GM12872 (cell line): Measurements from ENCODE around the gene SF3B1.

ENCODE experiments used
- TF ChIP-seq, protein P1 (sequence below): IDR thresholded peaks from 3 replicates; pipeline ENCODE4 v1.5.1; 2011; ENCODE audit warnings: low read depth, mild to moderate bottlenecking, low read length, moderate library complexity; ENCODE audit not compliant: insufficient read depth

Gene SF3B1

GRCh38 chr2:197383825-197384224 is 51.0 kb downstream of the SF3B1 start:
- TF ChIP-seq, protein P1, sequence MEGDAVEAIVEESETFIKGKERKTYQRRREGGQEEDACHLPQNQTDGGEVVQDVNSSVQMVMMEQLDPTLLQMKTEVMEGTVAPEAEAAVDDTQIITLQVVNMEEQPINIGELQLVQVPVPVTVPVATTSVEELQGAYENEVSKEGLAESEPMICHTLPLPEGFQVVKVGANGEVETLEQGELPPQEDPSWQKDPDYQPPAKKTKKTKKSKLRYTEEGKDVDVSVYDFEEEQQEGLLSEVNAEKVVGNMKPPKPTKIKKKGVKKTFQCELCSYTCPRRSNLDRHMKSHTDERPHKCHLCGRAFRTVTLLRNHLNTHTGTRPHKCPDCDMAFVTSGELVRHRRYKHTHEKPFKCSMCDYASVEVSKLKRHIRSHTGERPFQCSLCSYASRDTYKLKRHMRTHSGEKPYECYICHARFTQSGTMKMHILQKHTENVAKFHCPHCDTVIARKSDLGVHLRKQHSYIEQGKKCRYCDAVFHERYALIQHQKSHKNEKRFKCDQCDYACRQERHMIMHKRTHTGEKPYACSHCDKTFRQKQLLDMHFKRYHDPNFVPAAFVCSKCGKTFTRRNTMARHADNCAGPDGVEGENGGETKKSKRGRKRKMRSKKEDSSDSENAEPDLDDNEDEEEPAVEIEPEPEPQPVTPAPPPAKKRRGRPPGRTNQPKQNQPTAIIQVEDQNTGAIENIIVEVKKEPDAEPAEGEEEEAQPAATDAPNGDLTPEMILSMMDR = no peak

- TF ChIP-seq, protein P1 = no peak
Observed at GRCh38 chr2:197381641-197382040, 53.2 kb downstream of the SF3B1 start.

DNA sequence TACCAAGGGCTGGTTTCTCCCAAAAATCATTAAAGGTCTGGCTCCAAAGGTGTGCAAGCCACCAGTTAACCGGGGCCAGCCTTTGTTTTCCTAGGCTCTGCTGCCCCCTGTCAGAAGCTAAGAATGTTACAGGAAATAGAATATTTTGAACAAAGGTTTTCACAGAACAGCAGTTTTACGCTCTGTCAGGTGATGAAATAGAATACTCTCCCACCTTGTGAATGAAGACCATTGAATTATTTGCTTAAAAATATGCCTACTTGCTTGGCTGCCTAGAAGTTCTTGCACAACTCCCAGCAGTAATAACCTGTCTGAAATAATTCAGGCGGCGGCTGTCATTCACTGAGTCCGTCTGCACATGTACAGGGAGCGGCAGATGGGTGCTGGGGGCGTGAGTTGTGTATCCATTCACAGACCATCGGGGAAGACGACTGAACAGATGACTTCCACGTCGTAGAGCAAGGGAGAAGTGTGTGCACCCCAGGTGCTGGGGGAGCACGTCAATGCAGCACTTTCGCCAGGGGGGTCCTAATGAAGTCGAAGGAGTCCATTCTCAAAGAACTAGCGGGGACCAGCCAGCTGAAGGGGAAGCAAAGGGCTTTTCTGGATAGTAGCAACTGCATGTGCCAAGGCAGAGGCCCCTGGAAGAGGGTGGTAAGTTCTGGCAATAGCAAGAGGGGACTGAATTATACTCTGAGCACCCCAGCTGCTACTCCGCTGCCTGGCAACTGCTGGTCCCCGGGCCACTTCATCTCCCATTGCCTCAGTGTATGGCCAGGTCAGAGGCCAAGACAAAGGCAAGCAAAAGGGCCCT is 56.1 kb downstream of the SF3B1 start:
- TF ChIP-seq, protein P1 = peak; percentile 65

DNA sequence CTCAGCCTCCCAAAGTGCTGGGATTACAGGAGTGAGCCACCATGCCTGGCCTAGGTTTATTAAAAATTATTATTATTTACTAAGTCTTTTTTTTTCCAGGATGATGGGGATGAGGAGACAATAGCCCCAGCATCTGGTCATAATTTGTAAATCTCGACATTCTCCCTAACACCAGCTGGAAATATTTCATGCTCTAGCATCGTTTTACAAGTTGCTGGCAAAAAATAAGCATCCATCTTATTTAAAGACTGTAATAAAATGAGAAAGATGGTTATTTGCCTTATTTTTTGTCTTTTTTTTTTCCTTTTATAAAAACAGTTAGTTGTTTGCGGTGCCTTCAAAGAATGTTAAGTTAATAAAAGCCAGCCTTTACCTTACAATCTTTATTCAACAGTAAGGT is 56.7 kb downstream of the SF3B1 start:
- TF ChIP-seq, protein P1 = no peak

- TF ChIP-seq, protein P1 = no peak
Observed at GRCh38 chr2:197377670-197378069, 57.2 kb downstream of the SF3B1 start.

DNA sequence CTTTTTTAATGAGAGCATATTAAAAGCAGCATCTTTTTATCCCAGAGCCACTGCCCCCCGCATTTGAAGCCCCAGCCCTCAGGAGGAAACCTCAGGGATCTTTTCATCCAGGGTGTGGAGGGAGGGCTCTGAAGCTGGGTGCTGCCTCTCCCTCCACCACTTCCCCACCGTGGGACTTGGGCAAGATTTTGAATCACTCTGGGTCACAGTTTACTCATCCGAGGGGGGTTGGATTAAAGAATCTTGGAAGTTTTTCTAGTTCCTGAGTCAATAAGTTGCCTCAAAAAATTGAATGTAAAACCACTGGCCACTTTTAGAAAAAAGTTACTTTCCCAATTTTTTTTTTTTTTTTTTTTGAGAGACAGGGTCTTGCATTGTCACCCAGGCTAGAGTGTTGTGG is 62.2 kb downstream of the SF3B1 start:
- TF ChIP-seq, protein P1 = no peak

- TF ChIP-seq, protein P1 = no peak
Observed at GRCh38 chr2:197369933-197370320, 64.9 kb downstream of the SF3B1 start.
